H9 (cell line): ENCODE measurements around the gene P3H2. TPM values are rescaled to one million over a fixed set of nuclear protein-coding genes. Genes with fewer than 3 reads are reported as not detected.

Source experiments
- DNase-seq: peaks from one replicate; pipeline ENCODE4 v3.0.0-alpha.2; 2017
- H2AFZ ChIP-seq: one replicate; pipeline ENCODE4 v1.6.1; 2013; ENCODE audit warnings: mild to moderate bottlenecking, low read length, control low read depth, moderate library complexity
- H2AK5ac ChIP-seq: 2 replicates; pipeline ENCODE4 v1.6.1; 2013; ENCODE audit warnings: low read length, control low read depth, mixed read lengths; ENCODE audit not compliant: insufficient read length
- H2BK120ac ChIP-seq: one replicate; pipeline ENCODE4 v1.6.1; 2013; ENCODE audit warnings: low read depth, mild to moderate bottlenecking, low read length, control low read depth, inconsistent platforms; ENCODE audit not compliant: poor library complexity, severe bottlenecking
- H2BK12ac ChIP-seq: 2 replicates; pipeline ENCODE4 v1.6.1; 2013; ENCODE audit warnings: low read length, control low read depth, mixed read lengths, low read depth; ENCODE audit not compliant: insufficient read length
- H2BK15ac ChIP-seq: 2 replicates; pipeline ENCODE4 v1.6.1; 2013; ENCODE audit warnings: low read depth, low read length, control low read depth
- H2BK20ac ChIP-seq: one replicate; pipeline ENCODE4 v1.6.1; 2013; ENCODE audit warnings: low read depth, mild to moderate bottlenecking, low read length, control low read depth, inconsistent platforms; ENCODE audit not compliant: poor library complexity, severe bottlenecking
- H2BK5ac ChIP-seq: 2 replicates; pipeline ENCODE4 v1.6.1; 2013; ENCODE audit warnings: low read length, control low read depth, mixed read lengths; ENCODE audit not compliant: insufficient read length
- H3K14ac ChIP-seq: 2 replicates; pipeline ENCODE4 v1.6.1; 2013; ENCODE audit warnings: low read length, control low read depth; ENCODE audit not compliant: insufficient read depth
- H3K18ac ChIP-seq: 2 replicates; pipeline ENCODE4 v1.6.1; 2013; ENCODE audit warnings: low read depth, mild to moderate bottlenecking, mixed read lengths, low read length, control low read depth; ENCODE audit not compliant: insufficient read length
- H3K23ac ChIP-seq: 2 replicates; pipeline ENCODE4 v1.6.1; 2013; ENCODE audit warnings: low read length, control low read depth, mixed read lengths, low read depth; ENCODE audit not compliant: insufficient read length
- H3K23me2 ChIP-seq: 2 replicates; pipeline ENCODE4 v1.6.1; 2013; ENCODE audit warnings: low read depth, mild to moderate bottlenecking, mixed read lengths, low read length, control low read depth; ENCODE audit not compliant: insufficient read length, poor library complexity, severe bottlenecking
- H3K27ac ChIP-seq: 2 replicates; pipeline ENCODE4 v1.5.1; 2013; ENCODE audit warnings: low read length, control low read depth, mixed read lengths, low read depth; ENCODE audit not compliant: insufficient read length
- H3K27me3 ChIP-seq: 2 replicates; pipeline ENCODE4 v1.6.1; 2013; ENCODE audit warnings: low read length, control low read depth, inconsistent platforms; ENCODE audit not compliant: insufficient read depth
- H3K4ac ChIP-seq: 2 replicates; pipeline ENCODE4 v1.6.1; 2013; ENCODE audit warnings: low read depth, mild to moderate bottlenecking, control low read depth, inconsistent platforms, low read length, moderate library complexity
- H3K4me1 ChIP-seq: 2 replicates; pipeline ENCODE4 v1.6.1; 2013; ENCODE audit warnings: low read length, control low read depth, inconsistent platforms; ENCODE audit not compliant: insufficient read depth
- H3K4me2 ChIP-seq: 2 replicates; pipeline ENCODE4 v1.6.1; 2013; ENCODE audit warnings: low read length, control low read depth, mixed read lengths; ENCODE audit not compliant: insufficient read length, insufficient read depth
- H3K56ac ChIP-seq: 2 replicates; pipeline ENCODE4 v1.6.1; 2013; ENCODE audit warnings: low read depth, mild to moderate bottlenecking, mixed read lengths, low read length, control low read depth; ENCODE audit not compliant: insufficient read length
- H3K79me1 ChIP-seq: 2 replicates; pipeline ENCODE4 v1.6.1; 2013; ENCODE audit warnings: low read depth, mild to moderate bottlenecking, moderate library complexity, low read length, control low read depth, inconsistent platforms; ENCODE audit not compliant: insufficient read depth, poor library complexity, severe bottlenecking
- H3K79me2 ChIP-seq: 2 replicates; pipeline ENCODE4 v1.6.1; 2013; ENCODE audit warnings: low read length, control low read depth, inconsistent platforms; ENCODE audit not compliant: insufficient read depth
- H3K9ac ChIP-seq: 2 replicates; pipeline ENCODE4 v1.6.1; 2013; ENCODE audit warnings: low read length, control low read depth, mixed read lengths; ENCODE audit not compliant: insufficient read length; ENCODE audit errors: extremely low read depth
- H3K9me3 ChIP-seq: one replicate; pipeline ENCODE4 v1.6.1; 2013; ENCODE audit warnings: low read depth, low read length, inconsistent platforms; ENCODE audit not compliant: control insufficient read depth
- H3T11ph ChIP-seq: one replicate; pipeline ENCODE4 v1.6.1; 2013; ENCODE audit warnings: mild to moderate bottlenecking, low read length, control low read depth, inconsistent platforms
- H4K20me1 ChIP-seq: one replicate; pipeline ENCODE4 v1.6.1; 2013; ENCODE audit not compliant: control insufficient read depth, insufficient read length, insufficient read depth
- H4K5ac ChIP-seq: 2 replicates; pipeline ENCODE4 v1.6.1; 2013; ENCODE audit warnings: low read depth, mild to moderate bottlenecking, mixed read lengths, low read length, control low read depth; ENCODE audit not compliant: insufficient read length
- H4K8ac ChIP-seq: replicated peaks from 2 replicates; pipeline ENCODE4 v1.6.1; 2013; ENCODE audit warnings: low read length, control low read depth, mixed read lengths, low read depth; ENCODE audit not compliant: insufficient read length
- H4K91ac ChIP-seq: 2 replicates; pipeline ENCODE4 v1.6.1; 2013; ENCODE audit warnings: low read depth, mild to moderate bottlenecking, moderate library complexity, mixed read lengths, low read length, control low read depth; ENCODE audit not compliant: insufficient read length
- H3K27ac Mint-ChIP-seq, 3 experiments: 2 replicates in 2 of 3; 3 replicates in 1 of 3; pipeline ENCODE4 v1.8.0; 2020 to 2021; ENCODE audit warnings: mixed read lengths in 3 of 3, mild to moderate bottlenecking in 1 of 3, moderate library complexity in 1 of 3
- H3K27me3 Mint-ChIP-seq: 2 replicates; pipeline ENCODE4 v1.8.0; 2021; ENCODE audit warnings: low read depth, mild to moderate bottlenecking, moderate library complexity, mixed read lengths
- H3K36me3 Mint-ChIP-seq, 3 experiments: 2 replicates in 2 of 3; 3 replicates in 1 of 3; pipeline ENCODE4 v1.8.0; 2020 to 2021; ENCODE audit warnings: low read depth in 3 of 3, mixed read lengths in 3 of 3; ENCODE audit not compliant: insufficient read depth in 1 of 3
- H3K4me1 Mint-ChIP-seq, 2 experiments: 2 replicates each; pipeline ENCODE4 v1.8.0; 2020; ENCODE audit warnings: mixed read lengths in 2 of 2
- H3K4me3 Mint-ChIP-seq, 2 experiments: 2 replicates in 1 of 2; 3 replicates in 1 of 2; pipeline ENCODE4 v1.8.0; 2020 to 2021; ENCODE audit warnings: mild to moderate bottlenecking in 2 of 2, mixed read lengths in 2 of 2, moderate library complexity in 1 of 2
- H3K9me3 Mint-ChIP-seq, 2 experiments: 2 replicates in 1 of 2; 3 replicates in 1 of 2; pipeline ENCODE4 v1.8.0; 2020; ENCODE audit warnings: mild to moderate bottlenecking in 2 of 2, mixed read lengths in 2 of 2, moderate library complexity in 1 of 2
- WGBS: extraction: QIAGEN DNeasy Blood & Tissue Kit; methylation state at CpG from one replicate; pipeline ENCODE4 v1.1.7; 2013; ENCODE audit warnings: missing lambda C conversion rate, low lambda C conversion rate, mixed read lengths; ENCODE audit not compliant: insufficient read length; ENCODE audit errors: extremely low coverage; 5-methylcytosine and 5-hydroxymethylcytosine counted together
- total RNA-seq: library from RNA; stranded (reverse); gene quantifications from 2 replicates; pipeline ENCODE4 v1.2.1, GENCODE V29; 2021
- TF ChIP-seq, protein P1 (sequence below): fragments of 200-600 bp; sonication (generic); conservative IDR thresholded peaks from 3 replicates; pipeline ENCODE4 v1.8.0; 2021; ENCODE audit warnings: antibody characterized with exemption, mild to moderate bottlenecking

The P3H2 gene
- total RNA-seq, 1 experiment from 2014 or later = 41.5 TPM

DNA sequence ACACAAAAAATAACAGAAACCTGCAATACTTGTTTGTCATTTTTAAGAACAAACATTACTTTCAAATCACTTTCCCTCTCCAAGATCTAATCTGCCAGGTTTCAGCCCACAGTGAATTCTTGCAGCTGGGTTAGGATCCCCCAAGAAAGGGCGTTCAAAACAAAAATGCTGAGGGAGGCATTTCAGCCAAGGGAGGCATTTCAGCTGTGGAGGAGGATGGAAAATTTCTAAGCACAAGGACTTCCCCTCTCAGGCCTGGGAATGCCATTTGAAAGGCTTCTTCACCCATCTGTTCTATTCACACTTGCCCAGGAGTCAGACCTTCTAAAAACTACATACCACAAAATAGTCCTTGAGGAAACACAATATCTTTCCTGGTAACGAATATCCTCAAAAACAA, 69.1 kb downstream of the P3H2 start:
- no peaks in the 10 kb centered on the region for H3K79me2 ChIP-seq
- no peaks in the 10 kb centered on the region for H3K23me2 ChIP-seq
- no peak overlapping the region for H3K56ac ChIP-seq
- TF ChIP-seq, protein P1, sequence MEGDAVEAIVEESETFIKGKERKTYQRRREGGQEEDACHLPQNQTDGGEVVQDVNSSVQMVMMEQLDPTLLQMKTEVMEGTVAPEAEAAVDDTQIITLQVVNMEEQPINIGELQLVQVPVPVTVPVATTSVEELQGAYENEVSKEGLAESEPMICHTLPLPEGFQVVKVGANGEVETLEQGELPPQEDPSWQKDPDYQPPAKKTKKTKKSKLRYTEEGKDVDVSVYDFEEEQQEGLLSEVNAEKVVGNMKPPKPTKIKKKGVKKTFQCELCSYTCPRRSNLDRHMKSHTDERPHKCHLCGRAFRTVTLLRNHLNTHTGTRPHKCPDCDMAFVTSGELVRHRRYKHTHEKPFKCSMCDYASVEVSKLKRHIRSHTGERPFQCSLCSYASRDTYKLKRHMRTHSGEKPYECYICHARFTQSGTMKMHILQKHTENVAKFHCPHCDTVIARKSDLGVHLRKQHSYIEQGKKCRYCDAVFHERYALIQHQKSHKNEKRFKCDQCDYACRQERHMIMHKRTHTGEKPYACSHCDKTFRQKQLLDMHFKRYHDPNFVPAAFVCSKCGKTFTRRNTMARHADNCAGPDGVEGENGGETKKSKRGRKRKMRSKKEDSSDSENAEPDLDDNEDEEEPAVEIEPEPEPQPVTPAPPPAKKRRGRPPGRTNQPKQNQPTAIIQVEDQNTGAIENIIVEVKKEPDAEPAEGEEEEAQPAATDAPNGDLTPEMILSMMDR = no peak
- no peak overlapping the region for H2BK120ac ChIP-seq
- Mint-ChIP-seq H3K27me3 (no peaks in the 10 kb centered on the region), H3K4me1 (peaks cover 50 to 57% of the 10 kb centered on the region in 2 experiments), H3K36me3 (peaks cover 3 to 10% (median 3%) of the 10 kb centered on the region in 3 experiments; a peak in 4 of 7 replicates), H3K27ac (peak overlapping the region in 2 of 3 experiments; percentile 49 to 67; a peak in 5 of 7 replicates), H3K4me3 (no peak overlapping the region), H3K9me3 (no peaks in the 10 kb centered on the region; a peak in 1 of 5 replicates)
- no peak overlapping the region for H3K18ac ChIP-seq
- no peak overlapping the region for H3K27ac ChIP-seq
- no peak overlapping the region for H2BK20ac ChIP-seq
- H3K9ac ChIP-seq = no peak overlapping the region
- no peaks in the 10 kb centered on the region for H3K27me3 ChIP-seq
- H2BK15ac ChIP-seq = no peak overlapping the region
- no peak overlapping the region for H2AFZ ChIP-seq
- H4K8ac ChIP-seq = no peak overlapping the region
- H3K9me3 ChIP-seq = no peaks in the 10 kb centered on the region
- DNase-seq = no peak
- H4K91ac ChIP-seq = no peak overlapping the region
- no peak overlapping the region for H2BK5ac ChIP-seq
- H3K4me2 ChIP-seq = no peak overlapping the region
- H3K14ac ChIP-seq = no peak overlapping the region
- H3K23ac ChIP-seq = no peak overlapping the region
- no peak overlapping the region for H2AK5ac ChIP-seq
- no peak overlapping the region for H3K4ac ChIP-seq
- no peaks in the 10 kb centered on the region for H4K20me1 ChIP-seq
- no peak overlapping the region for H3T11ph ChIP-seq
- no peak overlapping the region for H4K5ac ChIP-seq
- peaks cover 11% of the 10 kb centered on the region for H3K4me1 ChIP-seq
- no peaks in the 10 kb centered on the region for H3K79me1 ChIP-seq
- no CpG with 5 or more reads among the region's 2 CpGs for WGBS
- no peak overlapping the region for H2BK12ac ChIP-seq
